Measurements from ENCODE around the gene CALML5.

Gene CALML5

GRCh38 chr10:5498791-5499492 is 428 bp downstream of the CALML5 start:
- no peak for DNase-seq

GRCh38 chr10:5497948-5498730 is 1.2 kb downstream of the CALML5 start:
- DNase-seq, result no peak

- DNase-seq, result no peak
Measured at GRCh38 chr10:5497289-5497688, 2.1 kb downstream of the CALML5 start.

GRCh38 chr10:5496261-5497250 is 2.8 kb downstream of the CALML5 start:
- DNase-seq, result no peak

GRCh38 chr10:5494611-5495010 is 4.8 kb downstream of the CALML5 start:
- no peak for DNase-seq

- DNase-seq, result no peak
Measured at GRCh38 chr10:5493691-5494090, 5.7 kb downstream of the CALML5 start.

- no peak for DNase-seq
Measured at GRCh38 chr10:5492929-5493576, 6.3 kb downstream of the CALML5 start.

GRCh38 chr10:5492322-5492855 is 7.0 kb downstream of the CALML5 start:
- no peak for DNase-seq

GRCh38 chr10:5491477-5491876 is 7.9 kb downstream of the CALML5 start:
- DNase-seq, result no peak

GRCh38 chr10:5490698-5491464 is 8.5 kb downstream of the CALML5 start:
- no peak for DNase-seq

- DNase-seq, result no peak
Measured at GRCh38 chr10:5490032-5490431, 9.3 kb downstream of the CALML5 start.

- DNase-seq, result no peak
Measured at GRCh38 chr10:5488272-5489161, 10.9 kb downstream of the CALML5 start.

- no peak for DNase-seq
Measured at GRCh38 chr10:5486853-5487235, 12.5 kb downstream of the CALML5 start.

- no peak for DNase-seq
Measured at GRCh38 chr10:5485948-5486852, 13.2 kb downstream of the CALML5 start.

- DNase-seq, result no peak
Measured at GRCh38 chr10:5485290-5485689, 14.1 kb downstream of the CALML5 start.

GRCh38 chr10:5484205-5484604 is 15.2 kb downstream of the CALML5 start:
- DNase-seq, result no peak

- no peak for DNase-seq
Measured at GRCh38 chr10:5482016-5482415, 17.4 kb downstream of the CALML5 start.

GRCh38 chr10:5481121-5481520 is 18.2 kb downstream of the CALML5 start:
- DNase-seq, result no peak

GRCh38 chr10:5480162-5480941 is 19.0 kb downstream of the CALML5 start:
- DNase-seq, result no peak
